Natural killer cell (primary cell): ENCODE data around the gene LRP1B. TPM values are rescaled to one million over a fixed set of nuclear protein-coding genes. Genes with fewer than 3 reads are reported as not detected.

ENCODE experiments used
- ATAC-seq, 3 donors: fragments of 150-1000 bp in 2 of 3; fragments of 200-7000 bp in 1 of 3; cut with Tn5 transposase; 1 replicate in 1 of 3; 2 replicates in 2 of 3; pipeline ENCODE4 v1.10.0; 2021; ENCODE audit warnings: mild to moderate bottlenecking in 2 of 3, moderate library complexity in 2 of 3
- DNase-seq, 2 donors: peaks; one replicate each; pipeline versions ENCODE4 v3.0.0 to v3.0.0-alpha.2; 2013 to 2021; ENCODE audit warnings: mixed read lengths in 1 of 2
- H3K27ac ChIP-seq: one replicate; pipeline ENCODE4 v1.5.1; 2013; ENCODE audit warnings: mild to moderate bottlenecking, low read length
- H3K27me3 ChIP-seq: one replicate; pipeline ENCODE4 v1.6.1; 2013; ENCODE audit warnings: low read length; ENCODE audit not compliant: control insufficient read depth, insufficient read depth
- H3K36me3 ChIP-seq: one replicate; pipeline ENCODE4 v1.6.1; 2013; ENCODE audit warnings: low read length; ENCODE audit not compliant: control insufficient read depth, insufficient read depth
- H3K4me1 ChIP-seq: one replicate; pipeline ENCODE4 v1.6.1; 2013; ENCODE audit warnings: low read length; ENCODE audit not compliant: control insufficient read depth, insufficient read depth
- H3K4me3 ChIP-seq: one replicate; pipeline ENCODE4 v1.5.1; 2013; ENCODE audit warnings: low read length
- H3K9me3 ChIP-seq: one replicate; pipeline ENCODE4 v1.6.1; 2013; ENCODE audit warnings: low read length; ENCODE audit not compliant: control insufficient read depth, insufficient read depth
- H3K27ac Mint-ChIP-seq, 2 donors: one replicate each; pipeline ENCODE4 v1.8.0; 2022; ENCODE audit warnings: mild to moderate bottlenecking in 2 of 2, mixed read lengths in 2 of 2, moderate library complexity in 1 of 2
- H3K27me3 Mint-ChIP-seq, 2 donors: one replicate each; pipeline ENCODE4 v1.8.0; 2022; ENCODE audit warnings: low read depth in 2 of 2, mixed read lengths in 2 of 2
- H3K36me3 Mint-ChIP-seq: one replicate; pipeline ENCODE4 v1.8.0; 2022; ENCODE audit warnings: mixed read lengths
- H3K4me1 Mint-ChIP-seq, 2 donors: one replicate each; pipeline ENCODE4 v1.8.0; 2022; ENCODE audit warnings: mixed read lengths in 2 of 2
- H3K4me3 Mint-ChIP-seq: one replicate; pipeline ENCODE4 v1.8.0; 2022; ENCODE audit warnings: mild to moderate bottlenecking, moderate library complexity, mixed read lengths
- H3K9me3 Mint-ChIP-seq, 2 donors: one replicate each; pipeline ENCODE4 v1.8.0; 2022; ENCODE audit warnings: mixed read lengths in 2 of 2
- CTCF ChIP-seq: fragments of 200-600 bp; IDR thresholded peaks from one replicate; pipeline ENCODE4 v1.8.0; 2022; ENCODE audit warnings: antibody characterized with exemption
- WGBS: methylation state at CpG from one replicate; pipeline ENCODE4 v1.1.7; 2013; ENCODE audit warnings: missing lambda C conversion rate; ENCODE audit not compliant: insufficient coverage; 5-methylcytosine and 5-hydroxymethylcytosine counted together
- intact Hi-C: fragments of 100-400 bp; cut with micrococcal nuclease; formaldehyde crosslinking; loops from one replicate; pipeline ENCODE4 v1.14.2; 2022
- total RNA-seq, 4 donors: library from RNA; stranded (reverse); fragments of 120-200 nt in 1 of 4; gene quantifications; one replicate each; pipeline versions ENCODE4 v1.2.3 to v1.2.4, GENCODE V29; 2013 to 2022

LRP1B gene
- total RNA-seq, 3 donors from 2014 or later (not counting 1 experiment from before 2014, with no cell fraction given): 0.05 TPM; not detected in 2

- H3K36me3 ChIP-seq: no peaks in the 10 kb centered on the region
- H3K4me3 ChIP-seq: no peak overlapping the region
- H3K27ac Mint-ChIP-seq: no peak overlapping the region
- intact Hi-C loops: no loop called here
- H3K4me3 Mint-ChIP-seq: no peak overlapping the region
- no peaks in the 10 kb centered on the region for H3K4me1 ChIP-seq
- peaks cover 5% of the 10 kb centered on the region in 2 donors for H3K9me3 Mint-ChIP-seq
- no peaks in the 10 kb centered on the region for H3K27me3 ChIP-seq
- no peaks in the 10 kb centered on the region for H3K4me1 Mint-ChIP-seq
- DNase-seq (no peak), ATAC-seq (no peak)
- H3K9me3 ChIP-seq: no peaks in the 10 kb centered on the region
- no peak for TF ChIP-seq CTCF
- no peaks in the 10 kb centered on the region for H3K36me3 Mint-ChIP-seq
- H3K27ac ChIP-seq: no peak overlapping the region
- H3K27me3 Mint-ChIP-seq: no peaks in the 10 kb centered on the region
Observed at GRCh38 chr2:141464995-141465394, 665.8 kb downstream of the LRP1B start.

GRCh38 chr2:141458351-141458750 lies 672.5 kb downstream of the LRP1B start:
- Mint-ChIP-seq H3K27ac (no peak overlapping the region), H3K4me3 (no peak overlapping the region), H3K27me3 (no peaks in the 10 kb centered on the region), H3K36me3 (peaks cover 5% of the 10 kb centered on the region), H3K4me1 (no peaks in the 10 kb centered on the region), H3K9me3 (peaks cover 8 to 15% of the 10 kb centered on the region in 2 donors)
- 82% methylated on average over 3 of the region's 7 CpGs for WGBS
- intact Hi-C loops: no loop called here
- Histone ChIP-seq H3K27ac (no peak overlapping the region), H3K9me3 (no peaks in the 10 kb centered on the region), H3K4me1 (no peaks in the 10 kb centered on the region), H3K27me3 (no peaks in the 10 kb centered on the region), H3K4me3 (no peak overlapping the region), H3K36me3 (no peaks in the 10 kb centered on the region)
- DNase-seq (no peak), ATAC-seq (no peak)
- no peak for TF ChIP-seq CTCF

GRCh38 chr2:141455877-141456276 lies 674.9 kb downstream of the LRP1B start:
- no peak overlapping the region for H3K4me3 Mint-ChIP-seq
- Histone ChIP-seq H3K9me3 (no peaks in the 10 kb centered on the region), H3K4me3 (no peak overlapping the region), H3K27ac (no peak overlapping the region), H3K4me1 (no peaks in the 10 kb centered on the region), H3K27me3 (no peaks in the 10 kb centered on the region), H3K36me3 (no peaks in the 10 kb centered on the region)
- H3K9me3 Mint-ChIP-seq: peaks cover 7 to 12% of the 10 kb centered on the region in 2 donors
- ATAC-seq (no peak), DNase-seq (no peak)
- no peak for TF ChIP-seq CTCF
- intact Hi-C loops: no loop called here
- no peak overlapping the region for H3K27ac Mint-ChIP-seq
- H3K27me3 Mint-ChIP-seq: no peaks in the 10 kb centered on the region
- peaks cover 5% of the 10 kb centered on the region for H3K36me3 Mint-ChIP-seq
- no peaks in the 10 kb centered on the region for H3K4me1 Mint-ChIP-seq
- WGBS: 45% methylated on average over 1 of the region's 2 CpGs

GRCh38 chr2:141455211-141455826 lies 675.5 kb downstream of the LRP1B start:
- Mint-ChIP-seq H3K4me3 (no peak overlapping the region), H3K9me3 (peaks cover 6 to 11% of the 10 kb centered on the region in 2 donors), H3K4me1 (no peaks in the 10 kb centered on the region), H3K36me3 (peaks cover 5% of the 10 kb centered on the region), H3K27ac (no peak overlapping the region), H3K27me3 (no peaks in the 10 kb centered on the region)
- no peak overlapping the region for H3K27ac ChIP-seq
- ATAC-seq (no peak), DNase-seq (no peak)
- no peaks in the 10 kb centered on the region for H3K4me1 ChIP-seq
- no peaks in the 10 kb centered on the region for H3K9me3 ChIP-seq
- WGBS: 92% methylated on average over 5 of the region's 7 CpGs
- H3K36me3 ChIP-seq: no peaks in the 10 kb centered on the region
- H3K27me3 ChIP-seq: no peaks in the 10 kb centered on the region
- H3K4me3 ChIP-seq: no peak overlapping the region
- TF ChIP-seq CTCF: no peak
- intact Hi-C loops: no loop called here
